NAMALWA (cell line): ENCODE data around the gene NSMCE1.
A peak's percentile ranks its signal among the peaks of the same experiment; 100 is the strongest.

Source experiments
- DNase-seq: peaks from one replicate; pipeline ENCODE4 v3.0.0-alpha.2; 2015; ENCODE audit warnings: low spot score

Gene NSMCE1

DNA sequence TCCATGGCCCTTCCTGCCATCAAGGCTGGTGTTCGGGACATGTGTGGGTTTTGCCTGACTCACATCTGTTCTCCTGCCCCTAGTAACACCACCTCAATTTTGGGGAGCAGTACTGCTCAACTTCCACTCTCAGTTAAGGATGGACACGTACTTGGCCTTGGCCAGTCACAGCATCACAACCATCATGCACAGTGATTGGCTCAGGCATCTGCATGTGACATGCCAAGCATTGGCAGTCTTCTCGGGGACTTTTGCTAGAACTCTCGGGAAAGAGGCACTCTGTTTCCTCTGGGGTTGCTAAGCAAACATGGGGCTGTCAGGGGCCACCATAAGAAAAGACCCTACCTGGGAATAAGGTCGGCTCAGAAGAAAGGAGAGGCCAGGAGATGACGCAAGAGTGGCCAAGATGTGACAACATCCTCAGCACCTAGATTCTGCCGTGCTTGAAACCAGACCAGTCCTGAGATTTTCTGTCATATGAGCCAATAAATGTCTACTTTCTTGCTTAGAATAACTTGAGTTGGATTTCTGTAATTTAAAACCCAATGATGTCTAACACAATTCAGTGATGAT lies 77.1 kb downstream of the NSMCE1 start:
- no peak for DNase-seq

DNA sequence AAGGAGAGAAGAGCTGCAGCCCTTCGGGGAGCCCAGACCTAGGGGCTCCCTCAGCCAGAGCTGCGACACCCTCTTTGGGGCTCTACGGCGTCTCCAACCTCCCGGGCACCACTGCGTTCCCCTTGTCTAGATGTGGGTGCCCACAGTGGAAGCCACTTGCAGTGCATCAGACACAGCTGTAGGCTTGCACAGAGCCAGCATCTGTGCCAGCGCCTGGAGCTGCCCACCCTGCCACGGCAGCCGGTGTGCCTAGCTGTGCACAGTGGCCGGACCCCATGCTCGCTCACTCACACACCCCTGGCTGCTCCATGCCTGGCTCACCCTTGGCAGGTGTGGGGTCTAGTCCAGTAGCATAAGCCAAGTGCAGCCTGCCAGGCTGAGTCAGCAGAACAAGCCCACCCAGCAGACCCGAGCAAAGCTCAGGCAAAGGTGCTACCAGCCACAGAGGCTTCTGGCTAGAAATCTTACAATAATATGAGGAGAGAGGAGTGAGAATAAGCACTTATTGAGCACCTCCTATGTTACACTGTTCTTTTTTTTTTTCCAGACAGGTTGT lies 78.2 kb downstream of the NSMCE1 start:
- no peak for DNase-seq

DNA sequence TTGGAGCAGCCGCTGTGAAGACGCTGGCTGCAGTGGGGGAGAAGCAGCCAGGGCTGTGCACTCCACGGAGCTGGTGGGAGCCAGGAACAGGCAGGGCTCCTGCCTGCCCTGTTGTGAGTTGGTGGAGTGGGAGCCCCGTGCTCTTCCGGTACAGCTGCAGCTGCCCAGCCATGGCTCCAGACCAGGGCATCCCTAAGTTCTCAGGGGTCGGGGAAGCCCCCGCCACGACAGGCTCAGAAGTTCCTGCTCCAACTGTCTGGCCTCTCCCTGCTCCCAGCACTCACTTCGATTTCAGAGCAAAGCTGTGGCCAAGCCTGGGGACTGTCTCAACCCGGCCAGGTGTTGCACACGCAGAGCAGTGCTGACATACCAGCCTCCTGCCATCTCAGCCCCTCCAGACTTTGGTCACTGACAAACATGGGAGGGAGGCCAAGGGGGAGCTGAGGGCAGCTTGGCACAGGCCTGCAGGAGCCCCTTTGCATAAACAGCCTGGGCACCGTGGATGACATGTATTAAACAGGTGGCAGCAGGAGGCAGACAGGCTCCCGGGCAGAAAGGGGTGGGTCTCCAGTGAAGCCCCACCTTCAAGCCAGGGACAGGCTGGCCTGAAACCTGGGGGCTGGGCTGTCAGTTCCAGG lies 79.1 kb downstream of the NSMCE1 start:
- no peak for DNase-seq

DNA sequence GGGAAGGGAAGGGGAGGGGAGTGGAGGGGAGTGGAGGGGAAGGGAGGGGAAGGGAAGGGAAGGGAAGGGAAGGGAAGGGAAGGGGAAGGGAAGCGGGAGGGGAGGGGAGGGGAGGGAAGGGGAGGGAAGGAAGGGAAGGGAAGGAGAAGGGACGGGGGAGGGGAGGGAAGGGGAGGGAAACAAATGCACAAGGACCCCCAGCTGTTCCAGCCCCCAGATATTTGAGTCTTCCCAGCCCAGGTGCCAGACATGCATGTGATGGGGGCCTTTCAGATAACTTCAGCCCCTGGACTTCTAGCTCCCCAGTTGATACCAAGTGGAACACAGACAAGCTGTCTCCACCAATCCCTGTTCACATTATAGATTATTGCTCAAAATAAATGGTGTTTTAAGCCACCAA lies 79.9 kb downstream of the NSMCE1 start:
- DNase-seq: no peak

DNA sequence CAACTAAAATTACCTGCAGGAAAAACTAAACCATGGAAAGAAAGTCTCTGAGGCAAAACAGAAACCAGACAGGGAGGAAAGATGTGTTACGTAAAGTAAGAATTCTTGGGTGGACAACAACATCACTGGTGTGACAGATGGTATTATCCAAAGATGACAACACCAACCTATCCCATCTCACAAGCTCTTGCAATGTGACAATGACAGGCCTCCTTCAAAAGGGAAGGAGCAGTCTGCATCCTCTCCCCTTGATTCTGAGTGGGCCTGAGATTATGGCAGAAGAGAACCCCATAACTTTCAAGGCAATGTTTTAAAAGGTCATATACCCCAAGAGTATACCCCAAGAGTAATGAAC lies 82.8 kb downstream of the NSMCE1 start:
- DNase-seq: no peak

DNA sequence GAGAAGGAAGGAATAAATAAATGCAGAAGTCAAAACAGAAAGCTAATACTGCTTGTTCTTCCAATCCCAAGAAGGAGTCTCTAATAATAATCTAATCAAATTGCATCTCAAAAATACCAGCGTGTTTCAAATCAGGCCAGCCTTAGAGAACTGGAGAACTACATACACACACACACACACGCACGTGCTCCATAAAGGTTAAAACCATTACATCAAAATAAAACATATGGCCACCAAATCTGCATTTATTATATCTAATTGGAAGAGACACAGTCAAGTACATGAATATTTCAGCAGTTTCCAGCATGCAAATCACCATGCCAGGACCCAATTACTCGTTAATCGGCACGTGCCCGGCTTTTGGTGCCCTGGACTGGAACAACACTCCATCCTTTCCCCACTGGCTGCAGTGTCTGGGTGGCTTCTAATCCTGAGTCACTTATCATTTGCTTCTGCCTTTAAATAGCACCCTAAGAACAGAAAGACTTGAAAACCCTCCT lies 85.6 kb downstream of the NSMCE1 start:
- no peak for DNase-seq

DNA sequence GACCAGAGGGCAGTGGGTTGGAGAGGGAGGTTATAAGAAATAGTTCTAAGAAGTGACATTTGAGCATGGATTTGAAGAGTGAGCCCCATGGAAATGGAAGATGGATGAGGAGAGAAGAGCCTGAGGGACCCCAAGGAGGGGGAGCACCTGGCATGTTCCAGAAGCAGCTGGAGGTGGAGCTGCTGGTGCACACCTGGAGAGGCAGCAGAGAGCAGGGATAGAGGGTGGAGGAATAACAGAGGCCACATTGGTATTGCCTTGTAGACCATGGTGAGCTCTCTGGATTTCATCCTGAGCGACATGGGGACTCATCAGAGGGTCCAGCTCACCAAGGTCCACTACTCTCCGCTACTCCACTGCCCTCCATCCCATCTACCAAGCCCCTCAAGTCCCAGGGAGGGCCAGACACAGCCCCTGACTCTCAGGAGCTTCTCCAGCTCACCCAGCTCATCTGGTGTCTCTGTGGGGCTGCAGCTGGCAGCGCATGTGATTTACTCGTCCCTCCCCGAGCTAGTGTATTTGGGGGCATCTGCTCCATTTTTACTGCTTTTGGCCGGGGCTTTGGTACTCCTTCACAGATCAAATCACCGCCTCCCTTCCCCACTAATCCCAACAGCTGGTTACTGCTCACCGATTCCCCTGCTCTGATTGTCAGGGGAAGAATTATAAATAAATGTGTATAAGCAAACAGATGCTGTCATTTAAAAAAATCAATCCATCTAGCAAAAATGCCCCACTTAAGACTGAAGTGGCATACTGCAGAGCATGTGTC lies 87.4 kb downstream of the NSMCE1 start:
- no peak for DNase-seq

DNA sequence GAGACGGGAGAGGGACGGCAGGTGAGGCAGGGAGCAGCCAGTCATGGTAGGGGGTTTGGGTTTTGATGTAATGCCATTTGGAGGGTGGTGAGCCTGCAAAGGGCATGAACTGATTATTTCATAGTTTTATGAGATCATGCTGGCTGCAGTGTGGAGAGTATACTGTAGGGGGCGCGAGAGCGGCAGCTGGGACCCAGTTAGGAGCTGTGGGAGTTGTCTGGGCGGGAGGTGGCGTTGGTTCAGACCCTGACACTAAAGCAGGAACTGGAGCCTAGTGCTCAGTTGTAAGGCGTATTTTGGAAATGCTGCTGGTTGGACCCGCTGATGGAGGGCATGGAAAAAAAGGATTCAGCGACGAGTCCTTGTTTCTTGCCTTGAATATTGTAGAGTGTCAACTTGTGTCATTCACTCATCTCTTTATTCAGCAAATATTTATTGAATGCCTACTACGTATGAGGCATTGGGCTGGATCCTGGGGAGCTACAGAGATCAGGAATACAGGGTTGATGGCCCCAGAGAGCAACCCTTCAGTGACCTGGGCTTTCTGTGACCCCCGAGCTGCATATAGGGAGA lies 89.0 kb downstream of the NSMCE1 start:
- DNase-seq: peak; percentile 91

DNA sequence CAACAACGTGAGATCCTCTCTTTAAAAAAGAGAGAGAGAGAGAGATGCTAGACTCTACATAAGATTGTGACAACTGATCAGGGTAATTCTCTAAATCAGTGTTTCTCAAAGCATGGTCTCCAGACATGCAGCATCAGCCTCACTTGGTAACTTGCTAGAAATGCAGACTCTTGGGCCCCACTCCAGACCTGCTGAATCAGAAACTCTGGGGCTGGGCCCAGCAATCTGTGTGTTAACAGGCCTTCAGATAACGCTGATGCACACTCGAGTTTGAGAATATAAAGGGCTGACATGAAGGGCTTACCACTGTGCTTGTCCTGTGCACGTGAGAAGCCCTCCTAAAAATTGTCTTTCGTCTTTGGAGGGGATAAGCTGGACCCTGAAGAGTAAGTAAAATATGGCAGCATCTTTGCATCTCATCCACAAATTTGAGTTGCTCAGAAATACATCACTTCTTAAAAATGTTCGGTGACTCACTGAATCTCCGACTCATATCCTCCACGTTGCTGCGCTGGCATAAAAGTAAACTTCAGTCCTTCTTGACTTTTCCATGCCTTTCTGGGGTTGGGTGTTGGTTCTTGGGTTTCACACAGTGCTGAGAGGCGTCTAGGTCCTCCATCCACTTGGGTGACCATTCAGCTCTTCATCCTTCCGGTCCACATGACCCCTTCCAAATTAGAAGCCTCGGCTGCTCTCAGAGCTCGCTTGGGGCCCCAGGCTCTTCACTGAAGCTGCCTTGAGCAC lies 91.4 kb downstream of the NSMCE1 start:
- no peak for DNase-seq

DNA sequence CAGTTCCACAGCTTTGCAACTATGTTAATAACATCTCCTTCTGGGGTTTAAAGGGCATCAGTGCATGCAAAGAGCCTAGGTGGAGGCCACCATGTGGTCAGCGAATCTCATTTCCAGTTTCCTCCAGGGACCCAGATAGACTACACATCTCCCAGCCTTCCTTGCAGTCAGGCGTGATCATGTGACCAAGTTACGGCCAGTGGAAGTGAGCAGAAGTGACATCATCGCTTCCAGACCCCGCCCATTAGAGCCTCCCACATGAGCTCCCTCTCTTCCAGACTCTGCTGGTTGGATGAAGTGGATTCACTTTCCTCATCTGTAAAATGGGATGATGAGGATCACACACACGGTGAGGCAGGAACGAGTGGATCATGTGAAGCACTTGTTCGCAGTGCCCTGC lies 92.7 kb downstream of the NSMCE1 start:
- no peak for DNase-seq
